GM19438 (cell line): ENCODE results near the gene FAM221A.
"Not testable (repeated sequence)": the region's sequence is repeated elsewhere in the genome, so short reads cannot be mapped to it uniquely, and the experiment has no call there.

ENCODE experiments used
- ATAC-seq: cut with Tn5 transposase; IDR thresholded peaks from one replicate; pipeline ENCODE4 v1.9.1; 2021; ENCODE audit warnings: low read depth; ENCODE audit not compliant: unreplicated experiment

Gene FAM221A

DNA sequence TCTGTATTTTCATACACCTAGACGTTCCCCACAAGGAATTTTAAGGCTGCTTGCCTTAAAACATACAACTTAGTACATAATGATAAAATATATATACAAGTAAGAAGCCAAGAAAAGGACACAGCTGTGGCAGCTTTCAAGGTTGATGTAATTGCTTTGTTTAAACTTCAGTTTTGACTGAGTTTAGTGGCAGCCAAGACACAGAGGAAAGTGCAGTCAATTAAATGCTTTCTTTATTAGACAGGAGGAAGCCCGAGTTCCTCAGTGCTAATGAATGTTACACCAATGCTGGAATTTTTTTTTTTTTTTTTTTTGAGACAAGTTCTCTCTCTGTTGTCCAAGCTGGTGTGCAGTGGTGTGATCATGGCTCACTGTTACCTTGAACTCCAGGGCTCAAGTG lies 18.8 kb downstream of the FAM221A start:
- ATAC-seq: no peak

DNA sequence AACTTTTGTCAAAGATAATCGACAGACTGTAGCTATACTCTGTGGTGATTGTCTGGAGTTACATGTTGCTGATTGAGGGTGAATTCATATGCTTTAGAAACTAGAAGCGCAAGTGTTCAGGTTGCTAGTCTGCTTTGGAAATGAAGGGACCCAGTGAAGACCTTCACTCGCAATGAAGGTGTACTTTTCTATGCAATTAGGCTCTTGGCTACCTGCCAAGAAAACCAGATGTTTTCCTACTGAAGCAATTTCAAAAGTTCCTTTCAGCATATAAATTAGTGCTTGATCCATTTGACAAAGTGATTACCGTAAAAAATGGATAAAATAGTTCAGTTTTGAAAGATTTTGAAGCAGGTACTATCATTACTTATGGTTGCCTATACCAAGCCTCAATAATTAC lies 20.0 kb downstream of the FAM221A start:
- no peak for ATAC-seq

DNA sequence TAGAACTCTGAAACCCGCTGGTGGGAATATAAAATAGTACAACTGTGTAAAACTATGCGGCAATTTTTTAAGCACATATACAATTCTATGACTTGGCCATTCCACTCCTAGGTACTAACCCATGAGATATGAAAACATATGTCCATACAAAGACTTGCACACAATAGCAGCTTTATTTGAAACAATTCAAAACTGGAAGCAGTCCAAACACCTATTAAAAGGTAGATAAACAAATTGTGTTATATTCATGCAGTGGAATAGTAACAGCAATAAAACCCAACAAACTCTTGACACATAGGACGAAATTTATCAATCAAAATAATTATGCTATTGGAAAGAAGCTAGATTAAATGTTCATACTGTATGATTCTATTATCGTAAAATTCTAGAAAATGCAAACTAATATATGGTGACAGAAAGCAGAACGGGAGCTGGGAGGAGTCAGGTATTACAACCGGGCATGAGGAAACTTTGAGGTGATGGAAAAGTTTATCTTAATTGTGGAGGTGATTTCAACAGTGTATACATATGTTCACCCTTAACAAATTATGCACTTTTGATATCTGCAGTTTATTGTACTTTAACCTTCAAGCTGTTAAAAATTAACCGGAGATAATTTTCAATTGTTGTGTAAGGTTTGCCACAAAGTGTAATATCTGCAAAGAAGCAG lies 29.2 kb downstream of the FAM221A start:
- ATAC-seq: no peak

DNA sequence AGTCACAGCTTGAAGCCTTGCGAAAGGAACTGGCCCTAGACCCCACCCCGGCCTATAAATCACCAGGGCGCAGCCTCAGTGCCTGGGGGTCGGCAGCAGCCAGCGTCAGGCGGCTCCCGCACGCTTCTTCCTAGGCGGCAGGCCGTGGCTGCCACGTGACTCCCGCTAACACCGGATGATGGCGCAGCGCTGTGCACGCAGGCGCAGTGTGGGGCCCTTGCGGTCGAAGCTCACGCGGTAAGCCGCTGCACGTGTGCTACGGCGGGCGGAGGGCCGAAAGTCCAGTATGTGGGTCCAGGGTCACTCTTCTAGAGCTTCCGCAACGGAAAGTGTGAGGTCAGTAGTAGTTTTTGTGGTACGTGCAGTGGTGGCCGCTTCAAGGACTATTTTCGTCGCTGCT lies 30.0 kb downstream of the FAM221A start, which contains the start of gene STK31:
TSS of gene STK31 (plus strand) at position 220 of the 400 bp plus-strand sequence. CDS start at position 287, 67 bp downstream.
- no peak for ATAC-seq

DNA sequence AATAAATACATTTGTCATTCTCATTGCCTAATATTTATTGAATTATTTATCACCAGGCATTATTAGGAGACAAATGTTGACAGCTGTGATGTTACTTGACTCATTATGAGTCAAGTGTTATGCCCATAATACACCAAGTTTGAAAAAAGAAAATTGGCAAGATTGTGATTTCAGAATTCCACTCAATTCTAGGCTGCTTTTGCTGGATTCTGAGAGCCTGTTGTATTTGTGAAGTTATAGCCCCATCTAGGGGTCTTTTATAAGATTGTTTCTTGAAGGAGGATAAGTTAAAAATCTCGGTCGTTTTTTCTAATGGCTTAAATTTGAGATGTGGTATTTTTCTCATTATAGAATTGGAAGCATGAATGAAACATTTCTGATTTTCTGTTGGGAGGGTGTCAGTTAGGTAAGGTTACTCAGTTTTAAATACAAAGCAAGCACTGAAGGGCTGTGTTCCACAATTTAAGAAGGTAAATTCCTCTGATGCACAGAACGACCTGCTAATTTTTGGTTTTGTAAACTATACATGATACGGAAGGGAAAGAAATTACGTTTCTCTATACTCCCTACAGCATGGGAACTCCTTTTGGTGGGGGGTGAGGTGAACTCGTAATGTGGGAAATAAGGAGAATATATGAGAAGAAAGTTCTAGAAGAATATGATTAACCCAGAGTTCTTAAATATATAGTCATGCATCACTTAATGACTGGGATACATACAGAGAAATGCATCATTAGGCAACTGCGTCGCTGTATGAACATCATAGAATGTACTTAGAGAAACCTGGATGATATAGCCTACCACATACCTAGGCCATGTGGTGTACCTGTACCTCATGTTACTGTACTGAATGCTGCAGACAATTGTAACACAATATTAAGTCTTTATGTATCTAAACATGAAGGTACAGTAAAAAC lies 32.6 kb downstream of the FAM221A start:
- ATAC-seq: no peak

DNA sequence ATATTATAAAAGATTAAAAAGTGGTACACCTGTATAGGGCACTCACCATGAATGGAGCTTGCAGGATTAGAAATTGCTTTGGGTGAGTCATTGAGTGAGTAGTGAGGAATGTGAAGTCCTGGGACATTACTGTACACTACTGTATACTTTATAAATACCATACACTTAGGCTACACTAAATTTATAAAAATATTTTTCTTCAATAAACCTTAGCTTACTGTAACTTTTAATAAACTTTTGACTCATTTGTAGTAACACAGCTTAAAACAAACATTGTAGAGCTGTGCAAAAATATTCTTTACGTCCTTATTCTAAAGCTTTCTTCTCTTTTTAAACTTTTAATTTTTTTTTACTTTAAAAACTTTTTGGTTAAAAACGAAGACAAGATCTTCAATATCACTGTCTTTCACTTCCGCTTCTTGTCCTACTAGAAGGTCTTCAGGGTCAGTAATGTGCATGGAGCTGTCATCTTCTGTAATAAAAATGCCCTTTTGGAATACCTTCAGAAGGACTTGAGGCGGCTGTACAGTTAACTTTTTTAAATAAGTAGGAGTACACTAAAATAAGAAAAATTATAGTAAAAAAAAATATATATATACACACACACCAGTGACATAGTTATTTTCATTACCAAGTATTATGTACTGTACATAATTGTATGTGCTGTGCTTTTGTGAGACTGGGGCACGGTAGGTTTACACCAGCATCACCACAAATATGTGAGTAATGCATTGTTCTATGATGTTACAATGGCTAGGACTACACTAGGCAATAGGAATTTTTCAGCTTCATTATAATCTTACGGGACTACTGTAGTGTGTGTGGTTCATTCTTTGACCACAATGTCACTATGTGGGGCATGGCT lies 33.5 kb downstream of the FAM221A start:
- ATAC-seq: no peak

DNA sequence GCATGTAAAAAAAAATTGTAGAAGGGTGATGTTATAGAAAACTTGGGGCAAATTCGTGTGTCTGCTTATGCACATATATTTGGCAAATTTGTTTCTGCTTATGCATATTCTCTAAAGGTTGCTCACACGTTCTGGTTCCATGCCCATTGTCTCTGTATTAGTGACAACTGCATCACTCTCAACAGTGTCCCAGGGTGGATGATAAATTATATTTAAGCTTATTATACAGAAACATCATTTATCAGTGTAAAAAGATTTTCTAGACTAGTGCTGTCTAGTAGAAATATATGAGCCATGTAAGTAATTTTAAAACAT lies 34.1 kb downstream of the FAM221A start:
- no peak for ATAC-seq

DNA sequence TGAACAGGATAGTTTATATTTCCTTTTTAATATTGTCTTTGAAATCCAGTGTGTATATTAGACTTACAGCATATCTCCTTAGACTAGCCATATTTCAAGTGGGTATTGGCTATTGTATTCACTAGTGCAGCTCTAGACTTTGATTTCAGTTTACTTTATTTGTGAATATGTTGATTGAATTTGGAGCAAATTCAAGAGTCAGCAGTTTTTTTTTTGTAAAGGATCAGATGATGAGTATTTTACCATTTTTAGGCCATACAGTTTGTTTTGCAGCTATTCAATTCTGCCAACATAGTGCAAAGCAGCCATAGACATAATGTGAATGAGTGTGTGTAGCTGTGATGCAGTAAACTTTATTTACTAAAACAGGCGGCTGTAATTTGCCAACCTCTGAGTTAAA lies 34.6 kb downstream of the FAM221A start:
- ATAC-seq: no peak

DNA sequence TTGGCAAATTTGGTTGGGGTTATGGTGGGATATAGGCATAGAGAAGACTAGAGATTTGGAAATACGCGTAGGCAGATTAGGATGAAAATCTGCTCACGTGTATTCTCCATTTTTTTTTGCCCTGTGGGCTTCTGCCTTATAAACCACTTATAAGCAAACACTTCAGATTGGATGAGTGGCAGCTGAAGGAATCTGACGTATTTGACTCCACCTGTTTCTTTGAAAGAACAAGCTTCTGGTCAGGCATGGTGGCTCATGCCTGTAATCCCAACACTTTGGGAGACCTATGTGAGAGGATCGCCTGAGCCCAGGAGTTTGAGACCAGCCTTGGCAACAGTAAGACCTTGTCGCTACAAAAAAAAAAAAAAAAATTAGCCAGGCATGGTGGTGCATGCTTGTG lies 35.1 kb downstream of the FAM221A start:
- no peak for ATAC-seq

DNA sequence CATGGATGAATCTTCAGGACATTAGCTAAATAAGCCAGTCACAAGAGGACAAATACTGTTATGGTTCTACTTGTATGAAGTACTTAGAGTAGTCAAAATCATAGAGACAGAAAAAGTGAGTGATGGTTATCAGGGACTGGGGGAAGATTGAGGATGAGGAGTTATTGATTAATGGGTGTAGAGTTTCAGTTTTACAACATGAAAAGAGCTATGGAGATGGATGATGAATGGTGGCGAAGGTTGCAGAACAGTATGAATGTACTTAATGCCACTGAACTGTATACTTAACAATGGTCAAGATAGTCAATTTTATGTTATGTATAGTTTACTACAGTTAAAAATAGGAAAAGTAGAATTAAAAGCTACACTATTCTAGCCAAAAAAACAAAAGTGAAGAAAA lies 37.8 kb downstream of the FAM221A start:
- ATAC-seq: no peak

DNA sequence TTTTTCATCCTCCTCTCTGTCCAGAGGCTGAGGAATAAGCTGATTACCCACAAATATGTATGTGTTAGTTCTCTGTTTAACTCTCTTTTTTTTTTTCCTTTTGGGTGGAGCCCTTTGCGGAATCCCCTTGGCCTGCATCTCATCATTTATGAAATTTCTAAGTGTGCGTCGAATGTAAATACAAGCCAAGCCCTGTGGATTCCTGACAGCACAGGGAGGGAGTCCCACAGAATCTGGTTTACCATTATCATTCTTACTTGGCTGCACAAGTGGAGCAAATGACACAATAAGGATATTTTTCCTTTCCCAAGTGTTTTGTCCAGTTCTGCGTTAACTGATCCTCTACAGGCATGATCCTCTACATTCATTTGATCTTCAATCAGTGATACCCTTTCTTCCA lies 41.5 kb downstream of the FAM221A start:
- no peak for ATAC-seq

DNA sequence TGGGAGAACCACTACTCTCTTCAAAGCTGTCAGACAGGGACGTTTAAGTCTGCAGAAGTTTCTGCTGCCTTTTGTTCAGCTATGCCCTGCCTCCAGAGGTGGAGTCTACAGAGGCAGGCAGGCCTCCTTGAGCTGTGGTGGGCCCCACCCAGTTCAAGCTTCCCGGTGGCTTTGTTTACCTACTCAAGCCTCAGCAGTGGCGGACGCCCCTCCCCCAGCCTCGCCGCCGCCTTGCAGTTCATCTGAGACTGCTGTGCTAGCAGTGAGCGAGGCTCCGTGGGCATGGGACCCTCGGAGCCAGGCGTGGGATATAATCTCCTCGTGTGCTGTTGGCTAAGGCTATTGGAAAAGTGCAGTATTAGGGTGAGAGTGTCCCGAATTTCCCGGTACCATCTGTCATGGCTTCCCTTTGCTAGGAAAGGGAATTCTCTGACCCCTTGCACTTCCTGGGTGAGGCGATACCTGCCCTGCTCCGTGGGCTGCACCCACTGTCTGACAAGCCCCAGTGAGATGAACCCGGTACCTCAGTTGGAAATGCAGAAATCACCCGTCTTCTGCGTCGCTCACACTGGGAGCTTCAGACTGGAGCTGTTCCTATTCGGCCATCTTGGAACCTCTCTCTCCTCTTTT lies 42.7 kb downstream of the FAM221A start:
- ATAC-seq: not testable (repeated sequence)

DNA sequence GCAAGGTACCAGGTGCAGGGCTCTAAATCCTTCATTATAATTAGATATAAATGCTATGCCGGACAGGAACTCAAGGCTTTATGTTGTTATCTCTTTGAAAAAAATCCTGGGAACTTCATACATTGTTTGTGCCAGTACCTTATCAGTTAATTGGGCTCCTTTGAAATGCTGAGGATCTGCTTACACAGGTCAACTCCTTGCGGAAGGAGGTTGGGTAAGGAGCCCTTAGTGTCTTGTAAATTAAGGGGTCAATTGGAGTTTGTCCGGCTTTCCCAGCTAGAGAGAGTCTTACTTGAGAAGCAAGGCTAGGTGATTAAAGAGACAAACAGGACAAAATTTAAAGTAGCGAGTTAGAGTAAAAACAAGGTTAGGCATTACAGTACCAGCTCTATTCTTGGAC lies 44.1 kb downstream of the FAM221A start:
- ATAC-seq: not testable (repeated sequence)

DNA sequence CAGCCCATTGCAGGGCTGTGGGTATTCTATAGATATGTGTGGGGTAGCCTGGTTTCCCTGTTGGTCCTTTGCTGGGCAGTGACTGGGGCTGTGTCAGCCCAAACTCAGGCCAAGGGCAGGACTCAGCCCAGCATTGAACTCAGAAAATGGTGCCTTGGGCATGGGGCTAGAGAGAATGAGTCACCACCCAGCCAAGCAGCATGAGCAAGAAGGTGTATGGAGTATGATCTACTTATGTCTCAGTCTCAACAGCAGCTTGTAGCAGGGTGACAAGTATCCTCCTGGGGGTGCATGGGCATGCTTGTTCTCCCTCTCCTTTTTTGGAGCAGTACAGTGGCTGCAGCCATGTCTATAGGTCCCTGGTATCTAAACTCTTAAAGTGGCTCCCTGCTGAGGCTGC lies 62.1 kb downstream of the FAM221A start:
- no peak for ATAC-seq

DNA sequence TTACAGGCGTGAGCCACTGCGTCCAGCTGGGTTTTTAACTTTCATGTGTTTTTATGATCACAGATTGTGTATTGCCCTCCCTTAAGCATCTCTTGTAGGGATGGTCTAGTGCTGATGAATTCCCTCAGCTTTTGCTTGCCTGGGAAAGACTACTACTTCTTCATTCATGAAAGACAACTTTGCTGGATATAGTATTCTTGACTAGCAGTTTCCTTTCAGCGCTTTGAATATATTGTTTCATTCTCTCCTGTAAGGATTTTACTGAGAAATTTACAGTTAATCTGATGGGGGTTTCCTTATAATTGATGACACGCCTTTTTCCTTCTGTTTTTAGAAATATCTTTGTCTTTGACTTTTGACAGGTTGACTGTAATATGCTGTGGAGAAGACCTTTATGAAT lies 63.2 kb downstream of the FAM221A start:
- ATAC-seq: no peak

DNA sequence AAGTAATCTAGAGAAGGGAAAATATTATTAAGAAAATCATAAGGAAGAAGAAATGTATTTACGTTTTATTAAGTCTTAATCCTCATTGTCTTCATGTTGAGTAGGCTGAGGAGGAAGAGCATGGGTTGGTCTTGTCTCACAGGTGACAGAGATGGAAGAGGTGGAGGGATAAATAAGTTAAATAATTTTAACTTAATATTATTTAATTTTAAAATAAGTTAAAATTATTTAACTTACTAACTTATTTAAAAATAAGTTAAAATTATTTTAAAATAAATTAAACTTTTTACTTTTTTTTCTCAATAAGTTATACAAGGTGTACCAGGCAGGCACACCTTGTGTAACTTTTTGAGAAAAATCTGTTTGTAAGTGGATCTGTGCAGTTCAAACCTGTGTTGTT lies 66.6 kb downstream of the FAM221A start:
- no peak for ATAC-seq

DNA sequence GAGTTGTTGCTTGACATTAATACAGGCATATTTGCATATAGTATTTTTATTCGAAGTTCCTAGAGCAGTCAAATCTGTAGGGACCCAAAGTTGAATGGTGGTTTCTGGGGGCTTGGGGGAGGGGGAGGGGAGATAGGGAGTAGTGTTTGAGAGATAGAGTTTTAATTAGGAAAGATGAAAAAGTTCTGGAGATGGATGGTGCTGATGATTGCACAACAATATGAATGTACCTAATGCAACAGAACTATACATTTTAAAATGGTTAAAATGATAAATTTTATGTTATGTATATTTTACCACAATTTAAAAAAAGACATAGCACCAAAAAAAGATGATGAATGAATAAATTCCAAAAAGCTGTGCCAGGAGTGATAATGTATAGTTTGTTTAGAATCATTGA lies 71.9 kb downstream of the FAM221A start:
- no peak for ATAC-seq
